Measurements from ENCODE around the gene LCMT2.
A peak's percentile ranks its signal among the peaks of the same experiment; 100 is the strongest.
"Not testable (repeated sequence)": the region's sequence is repeated elsewhere in the genome, so short reads cannot be mapped to it uniquely, and the experiment has no call there.

Gene LCMT2

DNA sequence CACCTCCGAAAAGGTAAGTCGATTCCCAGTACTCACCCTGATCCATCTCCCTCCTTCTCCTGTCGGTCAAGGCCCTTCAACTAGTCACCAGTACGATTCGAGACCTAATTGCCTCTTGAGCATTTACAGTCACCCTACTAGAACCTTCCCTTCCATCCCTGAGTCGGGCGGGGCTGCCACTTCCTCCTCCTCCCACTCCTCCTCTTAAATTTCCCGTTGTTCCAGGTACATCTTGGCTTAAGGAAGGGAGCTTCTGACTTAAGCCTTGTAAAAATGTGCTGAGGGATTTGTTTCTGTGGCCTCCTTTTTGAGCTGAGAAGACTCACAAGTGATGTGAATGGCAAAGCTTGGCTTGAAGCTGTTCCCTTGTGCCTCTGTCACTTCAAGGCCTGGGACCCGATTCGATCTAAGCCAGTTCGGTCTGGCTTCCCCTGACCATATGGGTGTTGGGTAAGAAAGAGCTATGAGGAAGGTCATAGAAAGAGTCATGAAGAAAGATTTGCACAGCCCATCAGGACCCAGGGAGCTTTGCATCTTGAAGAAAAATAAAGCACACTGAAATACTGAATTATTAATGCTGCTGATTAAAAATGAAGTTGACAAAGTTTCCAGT lies 28.1 kb downstream of the LCMT2 start, which contains the start of gene TGM7:
TSS of gene TGM7 (minus strand) at position 51 of the 613 bp plus-strand sequence.
- Histone ChIP-seq H3K4me1 (ENCODE audit: control insufficient read depth, insufficient read depth, low read length) (no peaks in the 10 kb centered on the region), H3K9ac (ENCODE audit: low read length) (no peak within 1 kb of the TSS), H3K36me3 (ENCODE audit: control insufficient read depth, insufficient read depth, low read length, severe bottlenecking) (no peaks in the 10 kb centered on the region), H3K27me3 (replicated peaks; ENCODE audit: control insufficient read depth, insufficient read depth, low read length) (peaks cover 36% of the 10 kb centered on the region), H3K4me3 (ENCODE audit: low read length) (no peak within 1 kb of the TSS), H3K9me3 (ENCODE audit: control insufficient read depth, low read length) (no peaks in the 10 kb centered on the region)
- no peak for DNase-seq (ENCODE audit: low read depth)

GRCh38 chr15:43299884-43300283 lies 30.5 kb downstream of the LCMT2 start:
- H3K9me3 ChIP-seq (ENCODE audit: control insufficient read depth, low read length) = no peaks in the 10 kb centered on the region
- no peaks in the 10 kb centered on the region for H3K4me1 ChIP-seq (ENCODE audit: control insufficient read depth, insufficient read depth, low read length)
- peaks cover 29% of the 10 kb centered on the region for H3K27me3 ChIP-seq (replicated peaks; ENCODE audit: control insufficient read depth, insufficient read depth, low read length)
- no peak for DNase-seq (ENCODE audit: low read depth)
- no peaks in the 10 kb centered on the region for H3K36me3 ChIP-seq (ENCODE audit: control insufficient read depth, insufficient read depth, low read length, severe bottlenecking)
- H3K9ac ChIP-seq (ENCODE audit: low read length) = no peak overlapping the region
- H3K4me3 ChIP-seq (ENCODE audit: low read length) = no peak overlapping the region

- H3K4me1 ChIP-seq (ENCODE audit: control insufficient read depth, insufficient read depth, low read length) = no peaks in the 10 kb centered on the region
- H3K9ac ChIP-seq (ENCODE audit: low read length) = no peak overlapping the region
- H3K36me3 ChIP-seq (ENCODE audit: control insufficient read depth, insufficient read depth, low read length, severe bottlenecking) = no peaks in the 10 kb centered on the region
- no peak for DNase-seq (ENCODE audit: low read depth)
- H3K9me3 ChIP-seq (ENCODE audit: control insufficient read depth, low read length) = no peaks in the 10 kb centered on the region
- H3K4me3 ChIP-seq (ENCODE audit: low read length) = no peak overlapping the region
- H3K27me3 ChIP-seq (replicated peaks; ENCODE audit: control insufficient read depth, insufficient read depth, low read length) = peaks cover 29% of the 10 kb centered on the region
Measured at GRCh38 chr15:43299411-43299810, 31.0 kb downstream of the LCMT2 start.

- DNase-seq (ENCODE audit: low read depth) = no peak
Measured at GRCh38 chr15:43294091-43294706, 36.2 kb downstream of the LCMT2 start.

GRCh38 chr15:43293432-43293831 lies 36.9 kb downstream of the LCMT2 start:
- no peak for DNase-seq (ENCODE audit: low read depth)
- Histone ChIP-seq H3K36me3 (ENCODE audit: control insufficient read depth, insufficient read depth, low read length, severe bottlenecking) (no peaks in the 10 kb centered on the region), H3K27me3 (replicated peaks; ENCODE audit: control insufficient read depth, insufficient read depth, low read length) (peaks cover 19% of the 10 kb centered on the region)

More at GRCh38 chr15:43294091-43294706, 36.2 kb downstream of the LCMT2 start:
- Histone ChIP-seq H3K27me3 (replicated peaks; ENCODE audit: control insufficient read depth, insufficient read depth, low read length) (peaks cover 19% of the 10 kb centered on the region), H3K36me3 (ENCODE audit: control insufficient read depth, insufficient read depth, low read length, severe bottlenecking) (no peaks in the 10 kb centered on the region), H3K9me3 (ENCODE audit: control insufficient read depth, low read length) (no peaks in the 10 kb centered on the region), H3K4me1 (ENCODE audit: control insufficient read depth, insufficient read depth, low read length) (peaks cover 9% of the 10 kb centered on the region), H3K4me3 (ENCODE audit: low read length) (no peak overlapping the region), H3K9ac (ENCODE audit: low read length) (no peak overlapping the region)

DNA sequence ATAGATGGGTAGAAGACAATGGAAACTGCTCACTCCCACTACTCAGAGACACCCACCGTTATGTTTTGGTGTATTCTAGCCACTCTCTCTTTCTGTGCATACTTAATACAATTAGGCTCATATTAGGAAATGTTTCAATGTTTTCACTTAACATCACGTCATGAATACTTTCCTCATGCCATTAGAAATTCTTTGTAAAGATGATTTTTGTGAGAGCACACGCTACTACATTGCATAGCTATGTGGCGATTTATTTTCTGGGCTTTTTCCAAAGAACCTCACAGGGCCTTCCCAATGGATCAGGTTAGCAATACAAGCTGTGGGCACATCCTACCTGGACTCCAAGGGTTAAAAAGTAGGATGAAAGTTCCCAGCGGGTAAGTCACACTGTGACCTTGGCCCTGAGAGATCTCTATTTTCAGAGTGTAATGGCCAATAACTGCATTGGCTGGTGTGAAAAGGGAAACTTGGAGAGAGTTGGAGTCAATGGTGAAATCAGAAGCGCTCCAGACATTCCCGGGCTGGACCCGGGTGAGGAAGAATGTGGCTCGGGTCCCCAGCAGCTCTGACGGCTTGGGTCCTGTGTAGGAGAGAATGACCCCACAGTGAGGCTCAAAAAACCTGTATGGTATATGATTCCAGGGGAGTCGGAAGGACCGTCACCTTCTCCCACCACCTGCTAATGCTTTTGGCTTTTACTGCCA lies 37.8 kb downstream of the LCMT2 start:
- Histone ChIP-seq H3K27me3 (replicated peaks; ENCODE audit: control insufficient read depth, insufficient read depth, low read length) (peaks cover 23% of the 10 kb centered on the region), H3K4me1 (ENCODE audit: control insufficient read depth, insufficient read depth, low read length) (peaks cover 9% of the 10 kb centered on the region), H3K36me3 (ENCODE audit: control insufficient read depth, insufficient read depth, low read length, severe bottlenecking) (no peaks in the 10 kb centered on the region), H3K9me3 (ENCODE audit: control insufficient read depth, low read length) (no peaks in the 10 kb centered on the region), H3K9ac (ENCODE audit: low read length) (no peak overlapping the region), H3K4me3 (ENCODE audit: low read length) (peak overlapping the region; percentile 4)
- DNase-seq (ENCODE audit: low read depth) = peak; percentile 23

More at GRCh38 chr15:43293432-43293831, 36.9 kb downstream of the LCMT2 start:
- no peaks in the 10 kb centered on the region for H3K9me3 ChIP-seq (ENCODE audit: control insufficient read depth, low read length)
- H3K4me3 ChIP-seq (ENCODE audit: low read length) = no peak overlapping the region
- H3K9ac ChIP-seq (ENCODE audit: low read length) = no peak overlapping the region
- peaks cover 9% of the 10 kb centered on the region for H3K4me1 ChIP-seq (ENCODE audit: control insufficient read depth, insufficient read depth, low read length)

GRCh38 chr15:43289656-43290055 lies 40.7 kb downstream of the LCMT2 start:
- not testable (repeated sequence) for H3K4me1 ChIP-seq (ENCODE audit: control insufficient read depth, insufficient read depth, low read length); DNase-seq (ENCODE audit: low read depth); H3K36me3 ChIP-seq (ENCODE audit: control insufficient read depth, insufficient read depth, low read length, severe bottlenecking)

DNA sequence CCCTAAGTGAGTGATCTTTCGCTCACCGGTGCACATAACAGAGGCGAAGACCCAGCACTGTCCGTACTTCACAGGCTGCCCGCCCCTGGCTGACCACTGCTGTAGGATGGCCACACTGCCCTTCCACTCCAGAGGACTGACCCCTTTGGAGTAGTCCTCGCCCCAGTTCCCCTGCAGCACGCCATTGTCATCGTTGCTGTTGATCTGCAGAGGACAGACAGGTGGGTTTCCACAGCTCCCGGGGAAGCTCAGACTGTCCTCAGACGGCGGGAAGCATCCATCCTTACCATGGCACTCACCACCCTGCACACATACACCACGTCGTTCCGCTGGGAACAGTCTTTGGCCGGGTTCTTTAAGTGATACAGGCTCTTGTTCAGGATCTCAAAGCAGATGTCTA lies 43.1 kb downstream of the LCMT2 start:
- peaks cover under 1% of the 10 kb centered on the region for H3K4me1 ChIP-seq (ENCODE audit: control insufficient read depth, insufficient read depth, low read length)
- no peak overlapping the region for H3K9ac ChIP-seq (ENCODE audit: low read length)
- no peak overlapping the region for H3K4me3 ChIP-seq (ENCODE audit: low read length)
- peaks cover 34% of the 10 kb centered on the region for H3K27me3 ChIP-seq (replicated peaks; ENCODE audit: control insufficient read depth, insufficient read depth, low read length)
- H3K9me3 ChIP-seq (ENCODE audit: control insufficient read depth, low read length) = no peaks in the 10 kb centered on the region
- no peak for DNase-seq (ENCODE audit: low read depth)
- H3K36me3 ChIP-seq (ENCODE audit: control insufficient read depth, insufficient read depth, low read length, severe bottlenecking) = no peaks in the 10 kb centered on the region

More at GRCh38 chr15:43289656-43290055, 40.7 kb downstream of the LCMT2 start:
- not testable (repeated sequence) for H3K9ac ChIP-seq (ENCODE audit: low read length); H3K9me3 ChIP-seq (ENCODE audit: control insufficient read depth, low read length); H3K4me3 ChIP-seq (ENCODE audit: low read length)
- H3K27me3 ChIP-seq (replicated peaks; ENCODE audit: control insufficient read depth, insufficient read depth, low read length) = peaks cover 34% of the 10 kb centered on the region

- Histone ChIP-seq H3K27me3 (replicated peaks; ENCODE audit: control insufficient read depth, insufficient read depth, low read length) (peaks cover 42% of the 10 kb centered on the region), H3K4me3 (ENCODE audit: low read length) (no peak overlapping the region), H3K36me3 (ENCODE audit: control insufficient read depth, insufficient read depth, low read length, severe bottlenecking) (no peaks in the 10 kb centered on the region), H3K9ac (ENCODE audit: low read length) (no peak overlapping the region), H3K9me3 (ENCODE audit: control insufficient read depth, low read length) (no peaks in the 10 kb centered on the region), H3K4me1 (ENCODE audit: control insufficient read depth, insufficient read depth, low read length) (no peaks in the 10 kb centered on the region)
- DNase-seq (ENCODE audit: low read depth) = no peak
Measured at GRCh38 chr15:43286074-43286473, 44.3 kb downstream of the LCMT2 start.

DNA sequence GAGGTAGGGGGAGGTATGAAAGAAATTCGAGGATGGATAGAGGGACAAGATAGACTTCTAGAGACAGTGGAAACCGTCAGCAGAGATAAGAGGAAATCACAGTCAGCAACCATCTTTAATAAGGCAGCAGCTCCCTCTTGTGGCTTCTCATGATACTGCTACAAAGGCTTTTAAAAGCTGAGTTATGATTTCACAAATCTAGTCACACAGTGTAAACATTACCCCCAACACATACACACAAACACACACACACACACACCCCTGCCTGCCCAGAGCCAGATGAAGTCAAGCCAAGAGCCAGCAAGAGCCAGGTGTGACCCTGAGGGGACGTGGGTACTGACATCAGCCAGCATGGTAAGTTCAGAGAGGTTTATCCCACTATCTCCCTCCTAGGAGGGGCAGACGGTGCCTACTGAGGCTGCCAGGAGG lies 44.8 kb downstream of the LCMT2 start:
- peak; percentile 74 for DNase-seq (ENCODE audit: low read depth)
- Histone ChIP-seq H3K36me3 (ENCODE audit: control insufficient read depth, insufficient read depth, low read length, severe bottlenecking) (no peaks in the 10 kb centered on the region), H3K27me3 (replicated peaks; ENCODE audit: control insufficient read depth, insufficient read depth, low read length) (peaks cover 46% of the 10 kb centered on the region), H3K9me3 (ENCODE audit: control insufficient read depth, low read length) (no peaks in the 10 kb centered on the region), H3K4me1 (ENCODE audit: control insufficient read depth, insufficient read depth, low read length) (no peaks in the 10 kb centered on the region), H3K4me3 (ENCODE audit: low read length) (no peak overlapping the region), H3K9ac (ENCODE audit: low read length) (no peak overlapping the region)

- no peak for DNase-seq (ENCODE audit: low read depth)
- H3K4me1 ChIP-seq (ENCODE audit: control insufficient read depth, insufficient read depth, low read length) = no peaks in the 10 kb centered on the region
- H3K4me3 ChIP-seq (ENCODE audit: low read length) = no peak overlapping the region
- H3K27me3 ChIP-seq (replicated peaks; ENCODE audit: control insufficient read depth, insufficient read depth, low read length) = peaks cover 57% of the 10 kb centered on the region
- H3K9me3 ChIP-seq (ENCODE audit: control insufficient read depth, low read length) = no peaks in the 10 kb centered on the region
- H3K36me3 ChIP-seq (ENCODE audit: control insufficient read depth, insufficient read depth, low read length, severe bottlenecking) = no peaks in the 10 kb centered on the region
- no peak overlapping the region for H3K9ac ChIP-seq (ENCODE audit: low read length)
Measured at GRCh38 chr15:43283526-43283925, 46.8 kb downstream of the LCMT2 start.

Measured in adipocyte (in vitro differentiated cells).